Brain pericyte (primary cell): ENCODE data around the gene IL20RA.
"Not testable (repeated sequence)": the region's sequence is repeated elsewhere in the genome, so short reads cannot be mapped to it uniquely, and the experiment has no call there.

ENCODE experiments used
- DNase-seq: peaks from one replicate; pipeline ENCODE4 v3.0.0-alpha.2; 2012; ENCODE audit warnings: low read depth, low spot score

IL20RA gene, protein sequence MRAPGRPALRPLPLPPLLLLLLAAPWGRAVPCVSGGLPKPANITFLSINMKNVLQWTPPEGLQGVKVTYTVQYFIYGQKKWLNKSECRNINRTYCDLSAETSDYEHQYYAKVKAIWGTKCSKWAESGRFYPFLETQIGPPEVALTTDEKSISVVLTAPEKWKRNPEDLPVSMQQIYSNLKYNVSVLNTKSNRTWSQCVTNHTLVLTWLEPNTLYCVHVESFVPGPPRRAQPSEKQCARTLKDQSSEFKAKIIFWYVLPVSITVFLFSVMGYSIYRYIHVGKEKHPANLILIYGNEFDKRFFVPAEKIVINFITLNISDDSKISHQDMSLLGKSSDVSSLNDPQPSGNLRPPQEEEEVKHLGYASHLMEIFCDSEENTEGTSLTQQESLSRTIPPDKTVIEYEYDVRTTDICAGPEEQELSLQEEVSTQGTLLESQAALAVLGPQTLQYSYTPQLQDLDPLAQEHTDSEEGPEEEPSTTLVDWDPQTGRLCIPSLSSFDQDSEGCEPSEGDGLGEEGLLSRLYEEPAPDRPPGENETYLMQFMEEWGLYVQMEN

DNA sequence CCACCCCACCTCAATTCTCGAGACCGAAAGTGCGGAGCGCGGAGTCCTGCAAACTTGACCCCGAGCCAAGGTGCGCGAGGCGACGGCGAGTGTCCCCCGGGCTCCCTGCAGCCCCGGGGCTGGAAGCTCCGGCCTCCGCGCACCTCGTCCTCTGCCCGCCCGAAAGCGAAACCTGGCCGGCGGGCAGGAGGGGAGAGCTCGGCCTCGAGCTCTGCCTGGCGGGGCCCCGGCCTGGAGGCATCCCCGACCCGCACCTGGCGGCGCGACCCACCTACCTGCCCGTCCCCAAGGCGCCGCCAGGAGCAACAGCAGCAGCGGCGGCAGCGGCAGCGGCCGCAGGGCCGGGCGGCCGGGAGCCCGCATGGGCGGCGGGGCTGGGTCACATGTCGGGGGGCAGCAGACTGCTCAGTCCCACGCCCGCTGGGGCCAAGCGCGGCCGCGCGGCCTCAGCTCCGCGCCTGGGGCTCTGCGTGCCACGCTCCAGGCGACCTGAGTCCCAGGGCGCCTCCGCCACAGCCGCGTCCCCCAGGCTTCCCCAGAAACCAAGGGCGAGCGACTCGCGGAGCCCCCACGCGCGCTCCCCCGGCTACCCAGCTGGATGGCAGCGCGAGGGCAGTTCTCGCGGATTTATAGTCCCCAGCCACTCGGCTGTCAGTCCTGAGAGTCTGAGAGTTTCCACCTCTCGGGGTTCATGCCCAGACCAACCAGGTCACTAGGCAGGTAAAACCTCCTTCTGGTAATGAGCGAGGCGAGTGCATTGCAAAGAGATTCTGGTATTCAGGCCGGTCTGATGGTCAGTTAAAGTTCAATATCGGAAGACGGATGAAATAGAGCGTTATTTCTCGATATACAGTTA is at the start of gene IL20RA:
TSS of gene IL20RA (minus strand) at position 600 of the 856 bp plus-strand sequence. CDS start at position 363, 237 bp downstream.
- no peak for DNase-seq

DNA sequence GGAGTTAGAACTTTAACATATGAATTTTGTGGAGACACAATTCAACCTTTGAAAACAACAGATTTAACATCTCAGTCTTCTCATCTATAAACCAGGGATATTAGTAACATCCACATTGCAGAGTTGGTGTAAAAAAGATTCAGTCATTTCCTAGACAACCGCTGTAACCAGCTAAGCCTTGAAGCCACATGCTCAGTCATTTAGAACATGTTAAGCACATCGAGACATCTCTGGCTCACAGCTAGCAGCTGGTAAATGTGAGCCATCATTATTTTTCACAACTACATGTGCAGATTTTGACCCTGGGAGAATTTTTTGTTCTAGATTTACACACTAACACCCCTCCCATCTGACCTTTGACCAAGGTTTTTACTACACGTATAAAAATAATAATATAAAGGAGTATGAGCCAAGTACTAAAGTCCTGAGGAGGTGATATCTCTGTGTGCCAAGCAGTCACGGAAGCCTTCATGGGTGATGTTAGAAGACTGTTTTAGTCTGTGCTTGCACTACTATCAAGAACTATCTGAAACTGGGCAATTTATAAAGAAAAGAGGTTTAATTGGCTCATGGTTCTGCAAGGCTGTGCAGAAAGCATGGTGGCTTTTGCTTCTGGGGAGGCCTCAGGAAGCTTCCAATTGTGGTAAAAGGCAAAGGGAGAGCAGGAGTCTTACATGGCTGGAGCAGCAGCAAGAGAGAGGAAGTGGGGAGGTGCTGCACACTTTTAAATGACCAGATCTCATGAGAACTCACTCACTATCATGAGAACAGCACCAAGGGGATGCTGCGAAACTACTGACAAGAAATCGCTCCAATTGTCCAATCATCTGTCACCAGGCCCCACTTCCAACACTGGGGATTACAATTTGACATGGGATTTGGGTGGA is 48.7 kb upstream of the IL20RA start:
- no peak for DNase-seq

DNA sequence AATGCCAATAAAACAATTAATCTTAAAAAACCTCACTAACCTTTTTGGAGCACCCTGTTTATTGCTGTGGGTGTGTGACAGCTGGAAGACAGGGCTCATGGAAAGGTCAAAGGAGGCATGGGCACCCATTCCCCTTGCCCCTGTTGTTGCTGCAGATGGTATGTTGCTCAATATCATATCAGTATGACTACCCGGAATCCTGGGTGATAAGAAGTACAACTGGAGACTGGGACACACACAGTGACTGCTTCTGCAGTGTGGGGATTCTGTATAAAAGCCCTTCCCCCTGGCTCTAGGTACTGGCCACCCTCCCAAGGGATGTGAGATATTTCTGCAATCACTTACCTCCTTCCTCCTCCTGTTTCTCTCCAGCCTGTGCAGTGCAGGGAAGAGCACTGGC is 47.3 kb upstream of the IL20RA start:
- no peak for DNase-seq

DNA sequence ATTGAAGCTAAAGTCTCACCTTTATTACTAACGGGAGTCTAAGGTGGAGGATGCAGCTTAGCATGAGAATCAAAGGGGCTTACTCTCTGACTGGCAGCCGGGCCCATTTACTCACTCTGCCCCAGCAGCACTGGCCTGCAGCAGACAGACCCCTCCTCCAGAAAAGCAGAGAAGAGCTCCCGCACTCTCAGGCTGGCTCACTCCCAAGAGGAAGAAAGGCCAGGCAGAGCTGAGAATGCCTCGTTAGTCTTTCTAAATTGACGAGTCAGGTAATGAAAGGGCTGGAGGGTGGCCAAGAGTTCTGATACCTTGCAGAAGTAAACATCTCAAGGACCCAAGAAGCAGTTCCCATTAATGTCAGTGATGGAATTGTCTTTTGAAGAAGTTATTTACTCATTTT is 44.5 kb upstream of the IL20RA start:
- no peak for DNase-seq

DNA sequence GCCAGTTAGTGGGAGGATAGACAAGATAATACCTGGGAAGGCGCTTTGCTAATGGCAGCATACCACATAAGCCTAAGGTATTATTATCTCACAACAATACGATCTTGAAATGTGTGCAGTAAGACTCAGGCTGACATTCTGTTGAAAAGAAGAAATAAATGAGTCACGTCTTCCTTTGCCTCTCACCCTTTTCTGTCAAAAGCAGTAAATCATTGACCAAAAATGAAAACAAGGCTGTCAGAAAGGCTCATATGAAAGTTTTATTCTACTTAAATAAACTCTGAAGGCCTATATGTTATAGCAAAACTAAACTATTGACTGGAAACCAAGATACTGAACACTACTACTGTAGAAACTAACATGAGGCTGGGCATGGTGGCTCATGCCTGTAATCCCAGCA is 43.1 kb upstream of the IL20RA start:
- DNase-seq = no peak

DNA sequence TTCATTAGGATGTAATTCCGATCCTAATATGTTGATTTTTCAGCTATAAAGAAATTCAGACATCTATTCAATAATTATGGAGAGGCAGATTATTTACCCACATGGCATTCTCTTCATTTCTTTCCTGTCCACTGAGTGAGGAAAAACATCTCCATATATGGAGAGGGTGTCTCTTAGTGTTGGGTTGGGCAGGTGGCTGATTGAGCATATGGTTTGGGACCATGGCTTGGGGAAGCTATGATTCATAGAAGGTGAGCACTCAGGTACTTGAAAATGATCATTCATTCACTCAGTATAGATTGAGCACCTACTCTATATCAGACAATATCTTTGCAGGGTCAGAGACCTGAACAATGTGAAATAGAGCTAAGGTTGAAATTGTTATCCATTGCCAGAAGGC is 41.3 kb upstream of the IL20RA start:
- DNase-seq = no peak

DNA sequence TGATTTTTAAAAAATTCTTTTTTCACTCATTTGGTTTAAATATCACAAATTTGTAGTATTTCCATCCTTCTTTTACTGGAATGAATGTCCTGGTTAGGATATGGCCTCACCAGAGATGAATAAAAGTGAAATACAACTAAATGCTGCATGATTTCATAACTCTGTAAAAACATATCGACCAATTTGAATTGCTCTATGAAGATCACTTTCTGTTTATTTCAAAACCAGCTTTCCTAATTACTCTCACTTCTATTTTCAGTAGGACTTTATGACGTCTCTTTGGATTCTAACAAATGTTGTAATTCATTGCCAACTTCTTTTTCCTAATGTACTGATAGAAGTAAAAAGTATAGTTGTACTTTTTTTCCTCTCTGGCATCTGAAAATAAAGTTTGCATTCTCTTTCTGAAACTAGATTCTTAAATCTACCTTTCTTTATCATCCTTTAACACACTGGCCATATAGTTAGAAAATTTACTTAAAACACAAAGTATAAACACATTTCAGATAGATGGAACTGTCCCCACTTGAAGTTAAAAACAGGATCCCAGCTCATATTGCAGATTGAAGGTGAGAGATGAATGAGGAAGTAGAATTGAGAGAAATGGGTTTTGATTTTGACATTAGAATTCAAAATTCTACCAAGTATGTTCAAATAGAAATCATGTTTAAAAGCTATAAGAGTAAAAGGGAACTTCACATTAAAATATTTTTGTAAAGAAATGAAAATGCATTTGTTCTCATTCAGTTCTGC is 40.3 kb upstream of the IL20RA start:
- DNase-seq = no peak

DNA sequence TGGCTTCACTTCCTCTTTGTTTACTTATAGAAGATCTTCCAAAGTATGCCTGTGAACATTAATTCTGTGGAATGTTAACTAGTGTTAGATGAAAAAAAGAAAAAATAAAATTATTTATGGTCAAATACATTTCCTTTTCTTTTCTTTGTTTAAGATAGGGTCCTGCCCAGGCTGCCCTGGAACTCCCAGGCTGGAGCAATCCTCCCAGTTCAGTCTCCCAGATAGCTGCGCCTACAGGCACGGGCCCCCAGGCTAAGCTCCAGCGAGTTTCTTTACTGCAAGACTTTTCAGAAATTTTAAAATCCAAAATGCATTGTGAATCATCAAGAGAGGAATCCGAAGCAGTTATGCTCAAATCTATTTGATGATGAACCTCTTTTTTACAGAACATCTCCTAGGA is 39.3 kb upstream of the IL20RA start:
- no peak for DNase-seq

DNA sequence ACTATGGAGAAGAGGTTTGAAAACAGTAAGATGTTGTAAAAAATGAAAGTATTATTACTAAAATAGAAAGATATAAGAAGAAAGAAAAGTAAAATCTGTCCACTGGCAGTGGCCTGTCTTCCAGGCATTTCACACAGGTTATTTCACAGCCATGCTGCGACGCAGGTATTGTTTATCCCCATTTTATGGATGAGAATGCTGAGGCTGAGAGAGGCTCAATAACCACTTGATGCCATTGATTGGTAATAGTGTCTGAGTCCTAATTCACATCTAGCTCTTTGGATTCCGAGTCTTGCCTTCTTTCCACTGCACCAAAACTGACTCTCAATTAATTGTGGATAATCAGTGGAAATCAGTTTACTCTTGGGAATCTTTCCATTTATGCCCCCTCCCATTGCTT is 37.2 kb upstream of the IL20RA start:
- no peak for DNase-seq

DNA sequence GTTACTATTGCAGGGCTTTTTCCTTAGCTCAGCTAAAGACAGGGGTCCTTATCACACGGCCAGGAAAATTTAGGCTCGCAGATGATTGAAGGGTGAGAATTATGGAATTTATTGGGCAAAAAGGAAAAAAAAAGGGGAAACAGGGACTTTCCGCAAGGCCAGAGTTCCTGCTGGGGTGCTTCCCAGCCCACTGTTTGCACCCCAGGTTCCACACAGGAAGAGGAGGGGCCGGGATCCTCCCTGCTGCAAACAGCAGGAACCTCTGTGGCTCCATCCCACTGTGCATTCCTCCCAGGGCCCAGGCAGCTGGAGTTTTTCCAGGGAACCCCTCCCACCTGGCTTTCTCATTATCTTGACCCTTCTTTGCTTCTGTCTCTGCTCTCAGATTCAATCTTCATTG is 35.9 kb upstream of the IL20RA start:
- DNase-seq = no peak

DNA sequence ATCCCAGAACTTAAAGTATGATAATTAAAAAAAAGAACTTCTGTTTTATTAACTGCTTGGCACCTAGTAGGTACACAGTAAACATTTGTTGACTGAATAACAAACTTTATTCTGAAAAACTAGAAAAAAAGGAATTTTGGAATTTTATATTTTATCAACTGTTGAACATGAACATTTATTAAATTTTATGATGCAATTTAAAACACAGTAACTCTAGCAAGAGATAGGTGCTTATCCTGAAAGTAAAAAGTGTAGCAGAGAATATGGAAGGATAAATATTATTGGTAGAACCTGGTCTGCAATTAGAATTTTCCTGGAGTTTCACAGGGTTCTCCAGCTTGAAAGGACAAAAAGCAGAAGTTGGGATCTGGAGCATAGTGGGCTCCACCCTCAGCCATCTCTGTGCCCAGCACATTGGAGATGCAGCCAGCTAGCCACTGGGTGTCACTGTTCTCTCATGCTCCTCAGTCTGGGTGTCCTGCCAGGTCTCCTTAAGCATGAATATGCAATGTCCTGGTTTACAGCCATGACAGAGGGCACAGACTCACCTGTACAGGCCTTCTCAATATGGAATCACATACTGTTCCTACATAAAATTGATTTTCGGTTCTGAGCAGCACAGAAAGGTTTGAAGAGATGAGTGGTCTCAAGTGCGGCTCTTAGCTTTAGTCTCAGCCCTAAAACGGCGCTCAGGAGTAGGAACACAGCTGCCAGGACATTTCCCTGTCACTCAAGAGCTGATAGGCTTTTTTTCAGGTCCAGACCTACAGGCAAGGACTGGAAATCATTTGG is 31.7 kb upstream of the IL20RA start:
- DNase-seq = peak; percentile 26

DNA sequence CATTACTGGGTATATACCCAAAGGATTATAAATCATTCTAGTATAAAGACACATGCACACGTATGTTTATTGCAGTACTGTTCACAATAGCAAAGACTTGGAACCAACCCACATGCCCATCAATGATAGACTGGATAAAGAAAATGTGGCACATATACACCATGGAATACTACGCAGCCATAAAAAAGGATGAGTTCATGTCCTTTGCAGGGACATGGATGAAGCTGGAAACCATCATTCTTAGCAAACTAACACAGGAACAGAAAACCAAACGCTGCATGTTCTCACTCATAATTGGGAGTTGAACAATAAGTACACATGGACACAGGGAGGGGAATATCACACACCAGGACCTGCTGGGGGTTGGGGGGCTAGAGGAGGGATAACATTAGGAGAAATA is 31.0 kb upstream of the IL20RA start:
- DNase-seq = not testable (repeated sequence)

DNA sequence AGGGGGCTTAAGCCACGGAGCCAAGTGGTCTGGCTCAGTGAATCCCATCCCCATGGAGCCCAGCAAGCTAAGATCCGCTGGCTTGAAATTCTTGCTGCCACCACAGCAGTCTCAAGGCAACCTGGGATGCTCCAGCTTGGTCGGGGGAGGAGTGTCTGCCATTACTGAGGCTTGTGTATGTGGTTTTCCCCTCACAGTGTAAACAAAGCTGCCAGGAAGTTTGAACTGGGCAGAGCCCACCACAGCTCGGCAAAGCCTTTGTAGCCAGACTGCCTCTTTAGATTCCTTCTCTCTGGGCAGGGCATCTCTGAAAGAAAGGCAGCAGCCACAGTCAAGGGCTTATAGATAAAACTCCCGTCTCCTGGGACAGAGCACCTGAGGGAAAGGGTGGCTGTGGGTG is 25.5 kb upstream of the IL20RA start:
- DNase-seq = no peak

DNA sequence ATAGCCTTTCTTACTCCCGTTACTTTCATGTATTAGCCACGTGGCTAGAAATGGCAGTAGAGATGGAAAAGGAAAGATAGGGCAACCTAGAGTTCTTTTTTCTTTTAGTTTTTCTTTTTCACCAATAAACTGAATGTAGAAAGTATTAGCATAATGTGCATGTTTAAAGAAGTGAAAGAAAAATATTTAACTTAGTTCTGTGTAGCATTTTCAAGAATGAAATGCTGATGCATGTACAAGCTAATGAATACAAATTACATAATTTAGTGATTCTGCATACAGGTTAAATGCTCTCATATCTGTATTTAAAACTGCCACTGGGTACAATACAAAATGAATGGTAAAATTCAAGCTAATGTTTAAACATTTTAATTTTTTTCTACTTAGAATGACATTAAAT is 22.6 kb upstream of the IL20RA start:
- DNase-seq = no peak

DNA sequence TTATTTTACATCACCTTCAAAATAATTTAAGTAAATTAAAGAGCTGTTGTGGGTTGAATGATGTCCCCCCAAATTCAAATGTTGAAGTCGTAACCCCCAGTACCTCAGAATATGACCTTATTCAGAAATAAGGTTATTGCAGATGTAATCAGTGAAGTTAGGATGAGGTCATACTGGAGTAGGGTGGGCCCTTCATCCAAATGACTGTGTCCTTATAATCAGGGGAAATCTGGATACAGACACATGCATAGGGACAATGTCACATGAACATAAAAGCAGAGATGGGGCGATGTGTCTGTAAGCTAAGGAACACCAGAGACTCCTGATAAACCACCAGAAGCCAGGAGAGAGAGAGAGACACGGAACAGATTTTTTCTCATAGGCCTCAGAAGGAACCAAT is 13.3 kb upstream of the IL20RA start:
- no peak for DNase-seq

DNA sequence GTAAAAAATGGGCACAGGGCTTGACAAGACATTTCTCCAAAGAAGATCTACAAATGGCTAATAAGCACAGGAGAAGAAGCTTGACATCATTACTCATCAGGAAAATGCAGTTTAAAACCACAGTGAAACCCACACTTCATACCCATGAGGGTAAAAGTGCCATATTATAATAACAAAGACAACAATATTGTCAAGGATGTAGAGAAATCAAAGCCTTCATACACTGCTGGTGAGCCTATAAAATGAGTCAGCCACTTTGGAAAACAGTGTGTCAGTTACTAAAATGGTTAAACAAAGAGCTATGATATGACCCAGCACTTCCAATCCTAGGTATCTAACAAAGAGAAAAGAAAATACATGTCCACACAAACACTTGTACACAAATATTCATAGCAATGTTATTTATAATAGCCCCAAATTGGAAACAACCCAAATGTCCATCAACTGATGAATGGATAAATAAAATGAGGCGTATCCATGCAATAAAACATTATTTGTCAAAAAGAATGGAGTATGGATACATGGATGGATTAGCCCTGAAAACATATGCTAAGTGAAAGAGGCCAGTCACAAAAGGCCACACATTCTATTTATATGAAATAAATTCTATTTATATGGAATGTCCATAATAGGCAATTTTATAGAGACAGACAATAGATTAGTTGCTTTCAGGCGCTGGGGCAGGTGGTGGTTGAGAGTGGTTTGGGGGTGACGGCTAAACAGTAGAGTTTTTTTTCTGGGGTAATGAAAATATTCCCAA is 11.5 kb upstream of the IL20RA start:
- no peak for DNase-seq

DNA sequence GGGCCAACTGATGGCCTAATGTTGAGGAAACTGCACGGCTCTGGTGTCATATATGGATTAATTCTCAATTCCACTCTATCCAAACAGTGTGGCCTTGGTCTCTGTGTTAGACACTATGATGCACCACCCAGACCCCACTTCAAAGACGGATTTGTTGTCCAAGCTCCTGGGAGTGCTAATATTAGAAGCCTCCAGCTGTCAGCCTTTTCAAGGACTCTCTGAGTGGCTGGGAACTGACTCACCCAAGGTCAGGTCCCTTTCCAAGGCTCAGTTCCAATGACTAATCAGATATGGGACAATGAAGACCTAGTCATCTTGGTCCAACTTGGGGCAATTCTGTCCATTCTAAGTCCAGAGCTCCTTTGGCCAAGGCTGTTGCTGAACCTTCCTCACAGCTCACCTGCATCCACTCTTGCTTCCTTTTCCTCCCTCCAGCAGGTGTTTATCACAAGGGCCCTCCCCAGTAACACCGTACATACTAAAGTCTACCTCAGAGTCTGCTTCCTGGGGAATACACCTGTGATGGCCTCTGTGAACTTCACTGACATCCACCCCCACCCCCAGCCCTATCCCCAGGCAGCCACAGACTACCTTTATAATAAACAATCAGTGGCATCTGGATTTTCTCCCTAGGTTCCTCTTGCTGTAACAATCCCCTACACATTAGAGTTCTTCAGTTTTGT is 7.2 kb upstream of the IL20RA start:
- no peak for DNase-seq

DNA sequence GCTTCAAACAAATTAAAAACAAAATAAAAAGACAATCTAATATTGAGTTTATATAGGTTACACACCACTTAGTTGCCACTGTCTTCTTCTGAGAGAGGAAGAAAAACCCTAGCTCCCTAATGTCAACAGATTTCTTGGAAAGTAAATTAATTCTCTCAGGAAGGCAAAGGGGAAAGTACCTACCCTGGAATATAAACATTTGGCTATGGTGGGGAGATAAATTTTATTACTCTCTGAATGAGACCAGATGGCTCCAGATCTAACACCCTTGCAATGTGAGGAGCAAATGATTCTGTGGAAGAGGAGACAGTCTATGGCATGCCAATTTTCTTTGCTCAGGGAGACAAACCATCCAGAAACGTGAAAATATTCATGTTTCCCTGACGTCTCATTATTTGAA is 4.3 kb upstream of the IL20RA start:
- DNase-seq = no peak
